GM19452 (cell line): ENCODE measurements around the gene PPP2R5C.

Source experiments
- ATAC-seq: cut with Tn5 transposase; IDR thresholded peaks from one replicate; pipeline ENCODE4 v1.9.1; 2021; ENCODE audit not compliant: unreplicated experiment

The PPP2R5C gene

DNA sequence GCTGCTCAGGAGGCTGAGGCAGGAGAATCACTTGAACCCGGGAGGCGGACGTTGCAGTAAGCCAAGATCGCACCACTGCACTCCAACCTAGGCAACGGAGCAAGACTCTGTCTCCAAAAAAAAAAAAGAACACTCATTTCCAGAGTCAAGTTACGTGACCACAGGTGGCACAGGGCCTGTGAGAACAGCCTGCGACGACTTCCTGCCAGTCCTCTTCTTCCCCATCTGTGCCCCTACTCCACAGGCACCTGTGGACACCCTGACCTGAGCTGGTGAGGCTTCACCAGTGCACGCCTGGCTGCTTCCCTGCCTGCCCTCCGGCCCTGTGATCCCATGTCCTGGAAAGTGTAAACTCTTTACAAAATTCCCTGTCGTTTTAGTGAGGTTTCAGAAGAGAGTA, 77.7 kb downstream of the PPP2R5C start:
- ATAC-seq, result peak; percentile 53

DNA sequence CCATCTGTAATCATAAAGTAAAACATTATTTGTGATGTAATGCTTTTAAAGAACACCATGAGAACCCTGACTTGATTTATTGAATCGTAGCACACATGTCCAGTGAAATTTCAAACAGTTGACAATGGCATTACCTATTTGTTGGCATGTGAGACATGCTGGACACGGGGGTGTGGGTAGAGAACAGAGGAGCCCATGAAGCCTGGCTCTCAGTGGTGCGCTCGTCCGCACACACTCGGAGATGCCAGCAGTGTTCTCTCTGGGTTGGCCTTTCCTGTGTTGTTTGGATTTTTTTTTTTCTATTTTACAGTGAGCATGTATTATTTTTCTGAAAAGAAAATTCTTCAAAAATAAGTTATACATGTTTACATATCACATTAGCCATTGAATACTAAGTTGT, 78.2 kb downstream of the PPP2R5C start:
- no peak for ATAC-seq

DNA sequence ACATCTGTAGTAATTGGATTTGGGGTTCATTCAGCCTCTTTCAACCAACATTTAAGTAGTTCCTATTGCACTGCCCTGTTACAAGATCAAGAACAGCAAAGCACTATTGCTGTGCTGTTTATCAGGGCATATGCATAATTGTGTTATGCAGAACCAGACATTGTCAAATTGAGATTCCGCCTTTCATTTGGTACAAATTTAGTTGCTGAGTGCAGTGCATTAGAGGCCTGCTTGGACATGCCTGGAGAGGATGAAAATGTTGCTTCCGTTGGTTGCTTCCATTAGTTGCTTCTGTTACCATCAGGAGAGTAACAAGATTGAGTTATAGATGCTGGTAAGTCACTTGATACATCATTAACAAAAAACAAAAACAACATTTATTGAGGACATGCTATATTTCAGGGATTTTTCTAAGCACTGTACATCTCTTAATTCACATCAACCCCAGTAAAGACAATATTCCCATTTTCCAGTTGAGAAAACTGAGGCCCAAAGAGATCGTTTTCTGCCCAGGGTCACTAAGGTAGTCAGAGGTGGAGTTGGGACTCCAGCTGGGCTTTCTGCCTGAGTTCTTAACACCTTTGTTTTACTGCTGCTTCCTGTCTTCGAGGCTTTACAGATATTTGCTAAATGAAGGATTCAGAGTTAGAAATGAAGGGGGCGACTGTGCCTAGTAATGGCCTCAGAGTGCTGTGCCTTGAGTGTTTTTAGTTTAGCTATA, 79.3 kb downstream of the PPP2R5C start:
- ATAC-seq, result no peak

DNA sequence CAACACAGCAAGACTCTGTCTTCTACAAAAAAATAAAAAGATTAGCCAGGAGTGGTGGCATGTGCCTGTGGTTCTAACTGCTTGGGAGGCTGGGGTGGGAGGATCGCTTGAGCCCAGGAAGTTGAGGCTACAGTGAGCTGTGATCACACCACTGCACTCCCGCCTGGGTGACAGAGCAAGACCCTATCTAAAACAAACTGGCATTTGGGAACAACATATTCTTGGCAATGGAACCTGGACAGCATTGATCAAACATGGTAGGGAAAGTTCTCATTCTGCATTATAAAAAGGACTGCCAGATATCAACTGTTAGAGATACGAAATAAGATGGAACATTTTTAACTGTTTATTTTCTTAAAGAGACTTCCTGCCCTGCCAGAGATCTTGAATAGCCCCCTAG, 81.5 kb downstream of the PPP2R5C start:
- ATAC-seq, result no peak

DNA sequence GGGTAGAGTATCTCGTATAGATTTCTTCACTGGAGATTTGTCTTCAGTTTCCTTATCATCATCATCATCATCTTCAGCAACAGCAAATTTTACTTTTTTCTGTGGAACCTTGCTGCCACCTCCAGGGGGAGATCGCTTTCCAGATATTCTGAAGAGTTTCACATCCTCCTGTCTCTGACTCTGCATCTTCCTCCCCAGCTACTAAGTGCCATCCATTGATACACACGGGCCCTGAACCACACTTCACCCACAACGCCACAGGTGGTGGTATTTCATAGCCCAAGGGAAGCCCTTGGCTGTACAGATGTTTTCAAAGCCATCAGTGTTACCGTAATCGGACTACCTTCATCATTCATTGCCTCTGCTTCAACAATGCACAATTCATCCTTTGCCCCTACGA, 82.2 kb downstream of the PPP2R5C start:
- ATAC-seq, result peak; percentile 59

DNA sequence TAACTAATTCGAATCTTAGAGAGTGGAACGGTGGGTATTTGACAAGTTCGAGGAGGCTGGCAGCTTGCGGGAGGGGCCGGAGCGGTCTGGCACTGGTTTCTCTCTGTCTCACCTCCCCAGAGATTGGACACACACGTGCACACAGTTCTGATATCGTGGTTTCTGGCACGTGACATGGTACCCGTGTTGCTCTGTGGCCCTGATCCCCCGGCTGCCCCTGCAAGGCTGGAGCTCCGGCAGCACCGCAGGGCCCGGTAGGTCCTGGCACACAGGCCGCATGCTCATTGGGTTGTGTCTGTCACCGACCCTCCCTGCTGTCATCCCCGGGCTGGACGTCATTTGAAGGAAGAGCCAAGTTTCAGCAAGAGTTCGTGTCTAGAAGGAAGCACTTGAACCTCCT, 82.7 kb downstream of the PPP2R5C start:
- ATAC-seq, result no peak

DNA sequence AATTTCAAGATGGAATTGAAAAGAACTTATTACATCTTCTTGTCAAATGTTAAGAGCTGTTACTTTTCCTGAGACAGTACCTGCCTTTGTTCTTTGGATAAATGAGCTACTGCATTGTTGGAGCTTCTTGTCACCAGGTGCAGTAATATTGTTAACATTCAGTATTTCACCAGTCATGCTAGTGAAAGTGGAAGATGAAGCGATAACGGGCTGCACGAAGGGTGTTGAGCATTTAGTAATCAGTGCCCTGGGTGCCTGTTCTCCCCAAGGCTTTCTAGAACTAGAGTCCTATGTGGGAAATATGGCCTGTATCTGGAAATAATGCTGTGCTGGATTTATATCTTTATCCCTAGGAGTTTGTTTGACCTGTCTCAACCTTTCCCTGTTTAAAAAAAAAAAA, 83.2 kb downstream of the PPP2R5C start:
- ATAC-seq, result no peak

DNA sequence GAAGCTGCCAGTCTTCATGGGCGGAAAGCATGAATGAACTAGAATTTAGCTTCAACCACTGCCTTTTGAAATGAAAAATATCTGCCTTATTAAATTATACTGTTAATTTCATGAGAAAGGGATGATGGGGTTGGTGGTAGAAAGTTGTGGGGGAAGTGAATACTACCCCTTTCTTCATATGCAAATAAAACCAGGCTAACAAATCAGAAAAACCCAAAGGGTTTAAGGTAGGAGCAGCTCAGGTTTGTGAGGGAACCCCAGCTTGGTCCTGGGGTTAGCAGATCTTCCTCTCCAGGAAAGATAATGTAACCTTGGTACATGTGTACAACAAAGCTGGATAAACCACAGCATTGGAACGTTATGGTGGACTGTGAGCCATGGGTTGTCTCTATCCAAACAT, 84.0 kb downstream of the PPP2R5C start:
- ATAC-seq, result no peak

DNA sequence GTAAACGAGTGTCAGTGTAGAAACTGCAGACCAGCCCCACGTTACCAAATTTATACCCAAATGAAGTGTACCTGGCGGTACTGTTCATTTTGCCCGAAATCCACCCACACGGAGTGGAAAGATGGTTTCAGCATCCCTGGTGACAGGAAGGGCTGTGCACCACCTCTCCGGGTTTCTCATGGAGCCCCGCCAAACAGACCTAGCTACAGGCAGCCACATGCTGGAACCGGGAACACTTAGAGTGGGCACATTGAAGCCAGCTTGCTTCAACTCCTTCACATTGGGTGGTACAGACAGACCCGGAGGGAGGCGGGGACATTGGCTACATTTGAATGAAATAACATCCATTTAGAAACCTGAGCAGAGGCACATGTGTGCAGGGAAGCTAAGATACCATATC, 84.4 kb downstream of the PPP2R5C start:
- no peak for ATAC-seq

DNA sequence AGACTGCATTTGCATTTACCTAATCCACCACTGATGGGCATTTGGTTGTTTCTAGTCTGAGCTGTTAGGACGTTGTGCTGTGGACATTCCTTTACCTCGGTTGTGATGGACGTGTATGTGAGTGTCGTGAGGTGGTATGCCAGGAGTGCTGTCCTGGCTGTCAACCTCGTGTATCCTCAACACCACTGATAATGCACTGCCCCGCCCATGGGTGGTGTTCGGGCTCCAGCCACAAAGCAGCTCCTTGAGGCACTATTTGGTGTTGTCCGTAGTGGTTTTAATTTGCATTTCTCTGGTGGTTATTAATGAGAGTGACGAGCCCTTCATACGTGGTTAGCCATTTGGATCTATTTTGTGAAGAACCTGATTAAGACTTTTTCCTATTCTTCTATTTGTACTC, 87.6 kb downstream of the PPP2R5C start:
- ATAC-seq, result peak; percentile 82

DNA sequence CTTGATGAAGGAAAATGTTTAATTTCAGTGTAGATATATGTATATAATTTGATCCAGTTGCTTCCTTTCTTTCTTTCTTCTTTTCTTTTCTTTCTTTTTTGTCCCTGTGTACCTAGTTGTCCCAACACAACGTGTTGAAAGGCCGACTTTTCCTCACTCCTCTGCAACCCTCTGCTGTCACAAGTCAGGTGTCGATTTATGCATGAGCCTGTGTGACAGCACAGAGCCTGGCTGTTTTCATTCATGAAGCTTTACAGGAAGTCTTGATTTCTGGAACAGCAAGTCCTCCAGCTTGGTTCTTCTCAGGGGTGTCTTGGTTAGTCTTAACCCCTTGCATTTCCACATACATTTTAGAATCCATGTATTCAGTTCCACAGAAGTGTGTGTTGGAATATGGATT, 88.1 kb downstream of the PPP2R5C start:
- no peak for ATAC-seq

DNA sequence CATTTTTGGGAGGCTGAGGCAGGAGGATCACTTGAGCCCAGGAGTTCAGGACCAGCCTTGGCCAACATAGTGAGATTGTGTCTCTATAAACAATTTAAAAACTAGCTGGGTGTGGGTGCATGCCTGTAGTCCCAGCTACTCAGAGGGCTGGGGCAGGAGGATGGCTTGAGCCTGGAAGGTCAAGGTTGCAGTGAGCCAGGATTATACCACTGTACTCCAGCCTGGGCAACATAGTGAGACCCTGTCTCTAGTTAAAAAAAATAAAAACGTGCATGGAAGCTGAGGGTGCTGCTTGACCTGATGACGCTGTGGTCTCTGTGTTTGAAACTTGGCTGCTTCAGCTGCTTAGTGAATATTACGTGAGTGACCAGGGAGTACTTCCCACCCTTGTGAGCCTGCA, 89.7 kb downstream of the PPP2R5C start:
- no peak for ATAC-seq

DNA sequence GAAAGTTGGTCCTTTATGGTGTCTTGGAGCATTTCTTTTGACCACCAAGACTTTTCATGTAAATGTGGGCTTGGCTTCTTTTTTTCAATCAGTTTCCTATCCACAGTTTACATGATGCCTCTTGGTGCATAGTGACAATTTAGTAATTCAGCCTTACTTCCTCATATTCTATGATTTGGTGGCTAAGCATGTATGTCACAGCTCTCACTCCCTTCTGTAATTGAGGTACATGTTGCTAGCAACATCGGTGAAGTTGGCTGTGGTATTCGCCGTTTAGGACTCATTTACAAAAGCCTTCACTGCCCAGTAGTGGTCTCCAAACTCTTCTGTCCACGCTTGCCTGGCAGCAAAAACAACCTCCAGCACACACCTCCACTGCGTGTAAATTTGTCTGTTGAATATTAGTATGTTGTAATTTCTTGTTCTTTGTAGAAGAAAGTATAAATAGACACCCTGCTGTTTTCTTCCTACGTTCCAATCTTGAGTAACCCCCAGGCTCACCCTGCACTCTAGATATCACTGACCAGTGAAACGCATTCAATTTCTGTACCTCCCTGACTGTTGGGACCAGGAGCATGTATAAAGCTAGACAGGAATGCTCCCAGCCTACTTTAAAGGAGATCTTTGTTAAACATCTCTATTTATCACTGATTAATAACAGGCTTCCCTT, 90.4 kb downstream of the PPP2R5C start:
- ATAC-seq, result no peak

DNA sequence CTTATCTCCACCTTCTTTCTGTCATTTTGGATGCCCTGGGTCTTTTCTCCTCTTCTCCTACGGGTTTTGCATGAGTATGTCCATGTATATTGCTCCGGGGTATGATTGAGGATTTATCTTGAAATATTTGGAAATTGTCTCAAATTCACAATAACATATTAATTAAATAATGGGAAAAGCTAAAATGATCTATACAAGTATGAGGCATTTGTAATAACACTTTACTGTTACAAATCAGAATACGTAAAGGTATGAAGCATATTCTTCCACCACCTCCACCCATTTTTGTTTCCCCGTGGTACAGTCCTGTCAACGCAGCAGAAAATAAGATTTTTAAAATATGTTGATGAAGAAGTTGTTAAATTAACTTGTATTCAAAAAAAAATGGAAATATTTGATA, 91.3 kb downstream of the PPP2R5C start:
- no peak for ATAC-seq

DNA sequence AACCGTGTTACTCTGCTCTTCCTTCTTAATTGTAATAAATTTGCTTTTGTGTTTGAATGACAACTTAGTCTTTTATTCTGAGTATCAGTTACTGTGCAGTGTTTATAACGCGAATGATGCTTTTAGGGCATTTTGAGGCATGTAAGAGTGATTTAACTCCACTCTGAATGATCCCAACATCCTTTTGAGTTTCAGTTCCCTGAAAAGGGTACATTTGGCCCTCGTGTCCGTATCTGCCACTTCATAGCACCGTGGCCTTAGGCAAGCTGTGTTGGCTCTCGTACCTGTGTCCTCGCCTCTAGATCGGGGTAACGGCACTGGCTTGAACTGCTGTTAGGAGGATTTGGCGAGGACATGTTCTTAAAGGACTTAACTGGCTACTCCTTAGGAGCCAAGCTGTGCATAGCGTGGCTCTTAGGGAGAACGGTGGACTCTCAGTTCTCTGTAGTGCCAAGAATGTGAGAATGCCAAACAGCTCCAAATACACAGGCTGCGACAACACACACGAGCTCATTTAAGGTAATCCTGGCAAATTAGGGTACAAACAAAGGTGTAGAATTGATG, 92.0 kb downstream of the PPP2R5C start:
- no peak for ATAC-seq

DNA sequence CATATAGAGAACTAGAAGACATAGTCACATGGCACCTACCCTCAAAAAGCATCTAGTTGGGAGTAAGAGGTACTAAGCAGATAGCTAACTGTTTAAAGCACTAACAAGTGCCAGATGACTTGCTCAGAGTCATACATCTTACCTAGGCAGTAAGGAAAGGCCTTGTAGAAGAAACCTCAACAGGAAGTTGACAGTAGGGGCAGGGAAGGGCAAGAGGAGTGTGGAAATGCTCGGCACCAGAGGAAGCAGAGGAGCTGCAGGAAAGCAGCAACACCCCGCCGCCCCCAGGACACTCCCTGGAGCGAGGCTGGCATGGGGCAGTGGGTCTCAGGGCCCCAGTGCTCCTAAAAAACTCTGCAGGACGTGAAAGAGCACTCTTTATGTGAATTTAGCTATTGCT, 92.9 kb downstream of the PPP2R5C start:
- ATAC-seq, result no peak

DNA sequence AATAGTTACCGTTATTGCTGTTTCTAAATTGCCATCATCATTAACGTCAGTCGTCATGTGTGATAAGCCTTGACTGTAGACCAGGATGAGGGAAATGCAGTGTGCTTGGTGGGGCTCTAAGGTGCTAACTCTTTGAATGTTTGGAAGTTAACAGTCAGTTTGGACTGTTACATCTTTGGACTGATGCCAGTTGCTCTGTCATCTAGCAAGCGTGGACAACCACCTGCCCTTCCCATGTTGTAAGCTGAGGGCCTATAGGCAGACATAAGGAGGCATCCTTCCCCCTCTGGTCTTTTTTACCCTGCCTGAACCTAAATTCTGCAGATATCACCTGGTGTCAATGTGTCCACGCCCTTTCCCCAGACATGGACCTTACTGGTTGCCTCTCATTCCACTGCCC, 94.4 kb downstream of the PPP2R5C start:
- ATAC-seq, result no peak

DNA sequence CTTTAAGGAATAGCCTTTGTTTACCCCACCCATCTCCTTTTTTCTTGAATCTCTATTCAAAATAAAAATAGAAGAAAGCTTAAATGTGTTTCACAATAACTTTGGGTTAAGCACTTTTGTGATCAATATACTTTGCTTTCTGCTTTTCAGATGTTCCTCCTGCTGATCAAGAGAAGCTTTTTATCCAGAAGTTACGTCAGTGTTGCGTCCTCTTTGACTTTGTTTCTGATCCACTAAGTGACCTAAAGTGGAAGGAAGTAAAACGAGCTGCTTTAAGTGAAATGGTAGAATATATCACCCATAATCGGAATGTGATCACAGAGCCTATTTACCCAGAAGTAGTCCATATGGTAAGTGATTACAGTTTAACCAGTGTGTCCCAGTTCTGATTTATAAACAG, 95.0 kb downstream of the PPP2R5C start:
- ATAC-seq, result no peak

DNA sequence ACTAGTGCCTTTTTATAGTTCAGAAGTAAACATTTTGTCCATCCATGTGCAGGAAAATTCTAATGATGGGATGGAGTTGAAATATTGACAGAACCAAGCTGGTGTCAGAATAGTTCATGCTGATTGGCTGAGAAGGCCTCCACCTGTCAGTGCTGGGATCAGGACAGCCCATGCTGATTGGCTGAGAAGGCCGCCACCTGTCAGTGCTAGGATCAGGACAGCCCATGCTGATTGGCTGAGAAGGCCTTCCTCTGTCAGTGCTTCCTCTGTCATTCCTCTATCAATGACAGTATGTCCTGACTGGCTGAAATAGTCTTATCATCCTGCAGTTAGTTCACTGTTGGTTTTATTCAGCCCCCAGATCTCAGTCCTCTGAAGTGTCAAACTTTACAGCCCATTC, 95.7 kb downstream of the PPP2R5C start:
- no peak for ATAC-seq

DNA sequence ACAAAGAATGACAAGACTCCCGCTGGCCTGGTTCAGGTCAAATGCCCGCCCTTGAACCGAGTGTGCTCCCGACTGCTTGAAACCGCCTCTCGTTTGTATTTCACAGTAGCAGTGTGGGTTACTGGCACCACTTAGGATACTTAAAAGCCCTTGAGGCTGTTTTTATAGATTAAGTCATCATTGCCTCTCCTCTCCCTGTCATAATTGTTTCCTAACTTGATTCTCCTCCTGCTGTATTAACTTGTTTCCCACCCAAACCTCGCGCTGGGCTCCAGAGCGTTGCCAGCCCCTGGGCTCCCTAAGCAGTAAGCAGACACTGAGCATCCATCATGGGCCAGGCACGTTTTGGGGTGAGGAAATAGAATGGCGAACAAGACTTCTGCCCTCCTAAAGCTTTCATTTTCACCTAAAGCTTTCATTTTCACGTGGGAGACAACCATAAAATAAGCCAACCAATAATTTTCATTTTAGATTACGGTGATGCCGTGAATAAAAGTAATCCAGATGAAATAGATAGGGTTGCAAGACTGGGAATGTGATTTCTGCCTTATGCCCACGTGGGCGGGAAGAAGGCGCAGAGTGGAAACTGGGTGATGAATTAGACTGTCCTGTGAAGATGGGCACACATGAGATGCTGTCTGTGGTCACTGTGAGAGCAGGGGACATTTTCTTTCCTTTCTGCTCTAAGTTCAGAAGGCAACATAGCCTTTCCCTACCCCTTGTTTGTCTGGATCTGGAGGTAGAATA, 97.5 kb downstream of the PPP2R5C start:
- no peak for ATAC-seq

DNA sequence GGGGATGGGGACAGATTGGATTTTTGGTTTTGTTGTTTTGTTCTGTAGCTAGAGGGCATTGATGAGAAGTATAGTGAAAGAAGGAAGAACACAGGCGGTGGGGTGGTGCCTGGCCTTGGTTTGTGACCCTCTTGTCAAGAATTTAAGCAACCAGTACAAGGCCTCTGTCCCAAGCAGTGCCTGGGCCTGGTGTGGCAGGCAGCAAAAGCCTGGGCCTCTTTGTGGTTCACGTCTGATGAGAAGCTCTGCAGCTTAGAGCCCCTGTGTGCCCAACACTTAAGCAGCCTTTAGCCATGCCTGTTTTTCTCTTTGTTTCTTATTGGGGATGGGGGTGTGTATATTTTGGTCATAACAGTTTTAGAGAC, 98.0 kb downstream of the PPP2R5C start:
- ATAC-seq, result no peak

DNA sequence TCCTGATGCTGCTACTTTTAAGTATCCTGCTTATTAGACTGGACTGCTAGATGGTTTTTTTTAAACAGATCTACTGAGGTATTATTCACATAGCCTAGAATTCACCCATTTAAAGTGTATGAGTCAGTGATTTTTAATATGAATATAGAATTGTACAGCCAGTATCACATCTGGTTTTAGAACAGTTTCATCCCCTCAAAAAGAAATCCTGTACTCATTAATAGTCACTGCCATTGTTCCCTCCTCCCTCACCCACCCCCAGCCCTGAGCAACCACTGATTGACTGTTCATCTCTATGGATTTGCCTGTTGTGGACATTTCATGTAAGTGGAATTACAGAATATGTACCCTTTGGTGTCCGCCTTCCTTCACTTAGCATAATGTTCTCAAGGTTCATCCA, 98.4 kb downstream of the PPP2R5C start:
- no peak for ATAC-seq
